ENCODE data around the gene MYF6.

The MYF6 gene

DNA sequence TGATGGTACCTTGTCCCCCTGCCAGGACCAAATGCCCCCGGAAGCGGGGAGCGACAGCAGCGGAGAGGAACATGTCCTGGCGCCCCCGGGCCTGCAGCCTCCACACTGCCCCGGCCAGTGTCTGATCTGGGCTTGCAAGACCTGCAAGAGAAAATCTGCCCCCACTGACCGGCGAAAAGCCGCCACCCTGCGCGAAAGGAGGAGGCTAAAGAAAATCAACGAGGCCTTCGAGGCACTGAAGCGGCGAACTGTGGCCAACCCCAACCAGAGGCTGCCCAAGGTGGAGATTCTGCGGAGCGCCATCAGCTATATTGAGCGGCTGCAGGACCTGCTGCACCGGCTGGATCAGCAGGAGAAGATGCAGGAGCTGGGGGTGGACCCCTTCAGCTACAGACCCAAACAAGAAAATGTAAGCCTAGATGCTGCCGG, 410 bp downstream of the MYF6 start:
- no peak for DNase-seq

DNA sequence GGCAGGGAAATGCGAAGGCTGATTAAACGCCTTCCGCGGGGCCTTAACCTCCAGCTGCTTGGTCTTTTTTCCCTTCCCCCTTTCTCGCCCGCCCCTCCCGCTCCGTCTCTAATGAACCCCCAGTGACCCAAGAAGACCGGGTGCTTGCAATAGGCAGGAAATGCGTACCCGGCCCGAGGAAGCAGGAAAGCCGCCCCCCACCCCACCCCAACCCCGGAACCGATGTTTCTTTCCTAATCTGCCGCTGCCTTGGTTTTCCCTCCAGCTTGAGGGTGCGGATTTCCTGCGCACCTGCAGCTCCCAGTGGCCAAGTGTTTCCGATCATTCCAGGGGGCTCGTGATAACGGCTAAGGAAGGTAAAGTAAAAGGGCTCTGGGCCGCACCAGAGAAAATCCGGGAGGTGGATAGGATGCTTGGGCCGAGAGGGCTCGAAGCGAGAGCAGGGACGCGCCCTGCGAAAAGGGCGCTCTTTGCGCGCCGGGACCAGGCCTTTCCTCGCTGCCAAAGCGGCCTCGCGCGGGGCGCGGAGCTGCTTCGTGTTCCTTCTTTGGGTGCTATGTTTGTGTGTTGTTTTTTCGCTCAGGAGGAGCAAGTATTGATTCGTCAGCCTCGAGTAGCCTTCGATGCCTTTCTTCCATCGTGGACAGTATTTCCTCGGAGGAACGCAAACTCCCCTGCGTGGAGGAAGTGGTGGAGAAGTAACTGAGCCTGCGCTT, 983 bp downstream of the MYF6 start:
- DNase-seq = no peak

DNA sequence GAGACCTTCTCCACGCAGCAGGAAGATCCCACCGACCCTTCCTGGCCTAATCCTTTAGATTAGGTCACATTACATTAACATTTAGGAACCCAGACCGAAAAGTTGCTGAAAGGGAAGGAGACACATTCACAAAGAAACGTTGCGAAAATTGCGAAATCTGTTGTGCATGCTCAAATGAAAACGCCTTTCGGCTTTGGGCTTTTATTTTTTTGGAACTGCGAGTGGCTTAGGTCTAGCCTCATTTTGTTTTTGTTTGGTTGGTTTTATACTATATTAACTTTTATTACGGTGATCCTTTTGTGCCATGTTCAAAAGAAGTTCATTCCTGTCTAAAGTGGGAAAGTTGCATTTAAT, 1.5 kb downstream of the MYF6 start:
- no peak for DNase-seq

DNA sequence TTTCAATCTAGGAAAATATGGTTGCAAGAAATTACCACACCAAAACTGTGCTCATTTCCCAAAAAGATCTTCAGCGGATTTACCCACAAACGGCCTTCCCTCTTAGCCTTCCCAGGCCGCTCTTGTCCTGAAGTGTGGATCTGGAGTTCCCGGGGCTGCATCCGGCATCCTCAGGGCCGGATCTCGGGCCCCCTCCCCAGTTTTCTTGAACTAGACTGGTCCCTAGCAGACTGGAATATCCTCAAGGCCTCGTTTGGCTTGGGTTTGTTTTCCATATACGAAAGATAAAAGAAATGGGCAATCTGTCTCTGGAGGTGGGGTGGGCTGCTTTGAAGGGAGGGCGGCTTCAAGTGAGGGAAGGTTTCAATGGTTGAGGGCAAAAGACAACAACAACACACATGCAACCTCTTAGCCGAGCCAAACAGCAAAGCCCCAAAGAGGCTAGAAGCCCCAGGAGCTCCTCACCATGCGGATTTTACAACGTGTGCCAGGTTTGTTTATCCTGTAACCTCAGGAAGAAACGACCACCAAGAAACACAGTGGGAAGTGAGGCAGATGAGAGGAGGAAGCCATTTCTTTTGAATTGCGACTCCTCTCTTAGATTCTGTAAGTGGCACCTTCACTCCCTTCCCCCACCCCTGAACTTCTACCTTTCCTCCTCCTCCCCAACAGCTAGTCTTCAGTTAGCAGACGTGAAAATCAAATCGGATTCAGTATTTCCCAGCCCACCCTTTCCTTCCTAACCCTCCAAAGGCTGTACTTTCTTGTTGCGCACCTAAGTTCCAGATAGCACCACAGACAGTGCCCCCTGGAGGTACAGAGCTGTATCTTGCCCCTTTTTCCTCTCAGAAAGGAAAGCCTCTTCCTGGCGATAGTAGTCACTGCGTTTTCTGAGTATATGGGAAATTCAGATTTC, 2.6 kb downstream of the MYF6 start:
- no peak for DNase-seq

DNA sequence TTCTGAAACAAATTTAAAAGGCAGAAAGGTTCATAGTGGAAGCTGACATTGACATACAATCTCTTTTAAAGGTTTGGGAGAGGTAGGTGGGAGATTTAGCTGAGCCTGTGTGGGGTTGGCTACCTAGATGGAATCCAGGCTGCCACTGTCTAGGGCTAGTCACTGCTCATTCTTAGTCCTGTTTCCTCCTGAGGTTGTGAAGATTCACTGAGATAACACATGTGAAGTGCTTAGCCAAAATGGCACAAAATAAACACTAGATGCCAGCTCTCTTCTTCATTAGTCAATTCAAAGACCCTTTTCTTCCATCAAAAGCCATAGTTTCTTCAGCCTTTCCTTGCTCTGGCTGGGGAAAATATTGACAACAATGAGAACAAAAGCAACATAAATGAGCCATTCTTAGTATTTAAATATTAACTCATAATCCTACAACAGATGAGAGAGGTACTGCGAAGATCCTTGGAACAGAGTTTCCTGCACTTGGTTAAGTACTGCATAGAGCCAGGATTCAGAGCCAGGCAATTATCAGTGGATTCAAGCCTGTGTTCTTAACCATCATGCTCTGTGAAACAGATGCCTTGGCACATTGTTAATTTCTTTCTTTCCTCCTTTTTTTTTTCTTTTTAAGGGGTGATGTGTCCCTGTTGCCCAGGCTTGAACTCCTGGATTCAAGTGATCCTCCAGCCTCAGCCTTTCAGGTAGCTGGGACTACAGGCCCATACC, 3.5 kb downstream of the MYF6 start:
- DNase-seq = no peak

DNA sequence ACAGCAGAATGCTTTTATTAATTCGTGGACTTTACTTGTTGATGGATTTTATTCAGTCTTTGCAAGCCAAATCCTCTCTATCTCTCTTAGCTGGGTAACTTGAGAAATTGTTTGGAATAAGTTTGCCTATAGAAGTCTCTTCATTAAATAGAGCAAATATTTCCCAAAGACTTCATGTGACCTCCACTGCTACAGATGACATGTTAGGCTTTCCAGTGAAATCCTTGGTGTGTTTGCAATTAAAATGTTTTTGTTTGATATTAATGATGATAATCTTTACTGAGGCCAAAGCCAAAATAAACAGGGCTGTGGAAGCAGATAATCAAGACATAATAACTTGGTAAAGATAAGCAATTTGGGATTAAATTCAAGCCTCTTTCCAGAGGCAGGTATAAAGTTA, 4.4 kb downstream of the MYF6 start:
- DNase-seq = no peak

DNA sequence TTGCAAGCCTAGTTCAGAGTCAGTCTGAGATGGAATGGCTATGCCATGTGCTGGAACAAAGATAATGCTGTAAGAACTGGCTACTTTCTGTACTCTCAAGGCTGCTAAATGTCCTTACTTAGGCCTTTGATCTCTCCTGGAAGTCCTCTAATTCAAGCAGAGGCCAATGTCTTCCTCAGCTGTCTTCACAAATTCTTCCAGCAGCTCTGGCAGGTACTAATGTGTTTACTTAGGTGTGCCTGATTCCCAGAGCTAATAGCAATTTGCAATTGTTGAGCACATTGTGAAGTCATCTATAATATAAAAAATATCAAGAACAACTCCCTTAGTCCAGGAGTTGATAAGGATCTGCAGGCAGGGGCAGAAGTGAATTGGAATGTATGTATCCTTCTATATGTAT, 5.4 kb downstream of the MYF6 start:
- DNase-seq = no peak

DNA sequence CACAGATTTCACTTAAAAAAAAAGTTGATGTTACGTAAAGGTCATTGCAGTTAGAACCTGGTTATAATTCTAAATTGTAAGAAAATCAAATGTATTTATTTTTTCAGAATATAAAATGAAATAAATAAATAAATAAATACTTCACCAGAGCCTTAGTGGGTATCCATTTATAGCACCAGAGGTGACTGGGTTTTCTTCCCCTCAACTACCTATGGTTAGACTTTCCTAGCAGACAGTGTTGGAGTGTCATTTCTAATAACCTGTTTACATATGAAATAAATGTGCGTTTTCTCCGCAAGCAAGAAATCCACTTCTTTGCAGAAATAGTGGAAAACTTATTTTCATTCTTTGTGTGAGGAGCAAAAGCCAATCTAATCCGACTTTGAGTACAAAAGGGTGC, 6.0 kb downstream of the MYF6 start:
- no peak for DNase-seq

DNA sequence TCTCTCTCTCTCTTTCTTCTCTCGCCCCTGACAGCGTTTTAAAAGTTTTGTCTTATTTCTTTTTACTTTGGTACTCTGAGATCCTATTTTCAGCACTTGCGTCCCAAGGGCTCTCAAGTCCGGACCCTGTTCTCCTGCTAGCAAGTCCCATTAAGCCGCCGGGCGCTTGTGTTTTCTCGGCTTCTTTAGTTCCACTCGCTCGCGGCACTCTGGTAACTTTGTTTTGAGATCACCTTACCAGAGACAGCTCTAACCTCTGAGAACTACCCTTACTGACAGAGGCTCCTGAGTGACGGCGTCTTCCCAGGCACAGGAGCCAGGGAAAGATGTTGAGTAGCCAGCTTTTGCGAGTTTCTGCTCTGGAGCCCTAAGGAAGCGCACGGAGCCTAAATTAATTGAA, 6.6 kb downstream of the MYF6 start:
- no peak for DNase-seq

DNA sequence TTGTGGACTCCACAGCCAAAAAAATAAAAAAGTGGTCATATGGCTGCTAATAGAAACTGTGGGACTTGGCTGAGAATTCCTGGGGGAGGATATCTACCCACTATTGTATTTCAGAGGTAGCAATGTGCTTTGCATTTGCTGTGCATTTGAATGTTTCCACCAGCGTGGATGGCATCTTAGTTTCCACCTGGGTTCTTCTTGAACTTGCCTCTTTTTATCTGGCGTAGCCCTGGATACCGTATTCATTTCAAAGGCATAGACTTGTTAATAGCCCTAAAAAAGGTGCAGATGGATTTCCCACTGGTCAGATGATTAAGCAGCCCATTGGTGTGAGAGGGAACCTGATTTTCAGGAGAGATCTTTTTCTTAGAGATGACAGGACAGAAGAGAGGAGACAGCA, 7.4 kb downstream of the MYF6 start:
- DNase-seq = no peak

DNA sequence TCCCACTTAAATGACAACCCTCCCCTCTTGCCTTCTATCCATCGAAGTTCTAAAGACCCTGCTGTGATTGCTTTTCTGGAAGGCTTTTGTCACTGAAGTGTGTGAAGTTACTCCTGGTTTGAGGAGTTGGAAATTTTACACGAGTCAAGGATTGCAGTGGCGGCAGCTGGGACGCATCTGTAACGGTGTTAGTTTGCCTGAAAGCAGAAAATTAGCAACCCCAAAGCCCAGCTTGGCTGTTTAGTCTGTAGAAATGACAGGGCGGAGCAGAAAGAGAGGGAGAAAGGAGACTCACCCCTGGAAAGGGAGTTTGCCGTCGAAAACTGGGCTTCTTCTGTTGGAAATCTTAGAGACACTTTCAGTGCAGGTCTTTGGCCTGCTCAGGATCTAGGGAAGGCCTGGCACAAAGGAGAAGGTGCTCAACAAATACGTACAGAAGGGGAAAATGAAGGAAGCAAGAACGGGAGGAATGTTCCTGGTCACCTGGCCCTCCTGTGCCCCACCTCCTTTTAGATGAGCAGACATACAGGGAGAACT, 8.3 kb downstream of the MYF6 start:
- DNase-seq = no peak

DNA sequence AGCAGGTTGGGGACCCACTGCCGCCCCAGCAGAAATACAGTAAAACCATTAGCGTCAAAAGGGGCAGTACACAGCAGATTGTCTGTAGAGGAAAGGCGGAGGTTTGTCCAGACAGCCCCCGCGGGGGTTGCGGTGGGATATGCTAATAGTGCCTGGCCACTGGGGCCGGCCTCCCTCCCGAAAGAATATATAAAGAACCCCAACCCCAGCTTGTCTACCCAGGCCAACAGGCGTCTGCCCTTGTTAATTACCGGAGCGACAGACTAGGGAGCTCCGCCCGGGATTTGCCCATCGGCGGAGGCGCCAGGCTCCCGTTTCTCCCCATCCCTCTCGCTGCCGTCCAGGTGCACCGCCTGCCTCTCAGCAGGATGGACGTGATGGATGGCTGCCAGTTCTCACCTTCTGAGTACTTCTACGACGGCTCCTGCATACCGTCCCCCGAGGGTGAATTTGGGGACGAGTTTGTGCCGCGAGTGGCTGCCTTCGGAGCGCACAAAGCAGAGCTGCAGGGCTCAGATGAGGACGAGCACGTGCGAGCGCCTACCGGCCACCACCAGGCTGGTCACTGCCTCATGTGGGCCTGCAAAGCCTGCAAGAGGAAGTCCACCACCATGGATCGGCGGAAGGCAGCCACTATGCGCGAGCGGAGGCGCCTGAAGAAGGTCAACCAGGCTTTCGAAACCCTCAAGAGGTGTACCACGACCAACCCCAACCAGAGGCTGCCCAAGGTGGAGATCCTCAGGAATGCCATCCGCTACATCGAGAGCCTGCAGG, 9.4 kb downstream of the MYF6 start, which contains the start of gene MYF5:
MYF5 (plus strand) TSS at position 217 of the 774 bp plus-strand sequence; CDS start at position 369, 152 bp downstream.
- no peak for DNase-seq

DNA sequence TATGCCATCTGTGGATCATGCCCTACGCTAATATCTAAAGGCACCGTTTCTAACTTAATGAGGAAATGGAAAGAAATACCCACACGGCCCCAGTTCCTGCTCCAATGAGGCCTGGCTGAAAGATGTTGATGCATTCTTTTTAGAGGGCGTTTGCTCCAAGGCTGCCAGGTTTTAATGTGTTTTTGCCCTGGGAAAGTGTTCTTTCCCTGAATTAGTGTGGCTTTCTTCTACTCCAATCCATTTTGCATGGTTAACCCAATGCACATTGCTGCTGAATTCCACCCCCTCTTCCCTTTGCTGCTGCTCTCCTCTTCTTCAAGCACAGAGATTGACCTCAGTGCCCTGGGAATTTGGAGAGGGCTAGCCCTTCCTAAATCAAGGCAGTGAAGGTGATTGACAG, 10.4 kb downstream of the MYF6 start:
- DNase-seq = no peak

DNA sequence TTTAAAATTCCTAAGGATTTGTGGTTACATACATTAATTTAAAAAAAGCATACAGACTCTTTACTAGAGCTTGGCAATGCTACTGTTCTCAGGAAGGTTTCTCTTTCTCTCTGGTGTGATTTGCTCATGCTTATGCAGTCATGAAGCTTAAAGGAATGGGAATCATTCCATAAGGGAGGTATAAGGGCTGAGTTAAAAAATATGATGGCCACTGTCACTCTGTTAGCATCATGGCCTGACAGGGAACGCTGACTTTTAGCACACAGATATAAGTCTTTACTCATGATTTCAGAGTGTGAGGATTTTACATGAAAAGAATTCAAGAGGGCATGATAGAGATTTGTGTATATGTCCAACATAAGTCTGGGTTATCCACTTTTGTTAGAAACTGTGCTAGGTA, 13.1 kb downstream of the MYF6 start:
- DNase-seq = no peak

DNA sequence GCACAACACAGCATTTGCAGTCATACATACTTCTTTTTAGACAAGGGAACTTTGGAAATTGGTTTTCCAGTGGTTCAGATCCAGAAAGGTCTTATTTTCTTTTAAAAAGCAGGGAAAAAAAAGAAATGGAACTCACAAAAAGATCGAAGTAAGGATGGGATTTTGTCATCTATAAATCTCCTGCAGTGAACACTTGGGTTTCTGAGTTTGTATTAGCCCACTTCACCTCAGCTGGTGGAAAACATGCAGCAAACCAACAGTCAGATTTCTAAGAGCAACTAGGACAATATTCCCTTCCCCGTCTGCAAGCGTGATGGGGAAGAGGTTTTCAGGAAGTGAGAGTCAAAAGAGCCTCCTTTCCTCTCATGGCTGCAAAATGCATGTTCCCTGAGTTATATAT, 13.9 kb downstream of the MYF6 start:
- DNase-seq = no peak

DNA sequence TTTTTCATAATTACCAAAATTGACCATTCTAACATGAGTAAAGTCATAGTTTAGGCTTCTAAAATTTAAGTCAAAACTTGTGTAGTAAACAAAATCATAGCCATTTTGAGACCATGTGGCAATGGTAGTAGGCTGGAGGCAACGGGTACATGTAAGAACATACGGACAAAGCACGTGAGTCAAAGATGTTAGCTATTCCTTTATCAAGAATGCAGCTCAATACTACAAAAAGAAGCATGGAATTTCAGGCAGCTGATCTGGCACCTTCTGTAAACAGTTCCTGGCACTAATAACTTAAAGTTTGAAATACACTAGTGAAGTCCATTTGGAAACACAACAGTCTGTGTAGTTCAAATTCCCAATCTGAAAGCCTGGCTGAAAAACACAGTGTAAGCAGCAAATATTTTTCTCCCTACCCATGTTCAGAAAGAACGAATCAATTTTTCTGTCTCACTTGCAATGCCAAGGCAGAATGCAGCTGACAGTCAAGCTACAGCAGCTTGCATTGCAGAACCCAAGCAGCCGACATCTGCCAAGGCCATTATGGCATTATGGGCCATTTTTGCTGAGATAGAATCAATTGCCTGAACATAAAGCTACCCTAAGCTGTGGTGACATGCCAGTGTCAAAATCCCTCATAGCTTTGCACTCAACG, 38.5 kb downstream of the MYF6 start:
- no peak for DNase-seq

DNA sequence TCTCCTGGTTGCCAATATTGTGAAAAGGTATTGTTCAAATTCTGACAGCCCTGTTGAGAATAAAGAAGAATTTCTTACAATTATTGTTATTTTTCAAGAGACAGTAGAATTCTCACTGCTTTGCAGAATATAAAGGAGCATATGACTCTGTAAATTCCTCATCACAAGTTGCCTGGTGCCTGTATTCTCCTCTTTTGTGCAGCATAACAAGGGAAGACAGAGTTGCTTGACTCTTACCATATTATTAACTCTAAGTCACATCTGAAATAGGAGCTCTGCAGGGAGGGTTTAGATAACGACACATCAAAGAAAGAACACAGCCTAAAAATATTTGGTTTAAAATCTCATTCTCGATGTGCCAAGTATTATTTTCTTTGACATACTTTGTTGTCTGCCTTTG, 40.4 kb downstream of the MYF6 start:
- no peak for DNase-seq

DNA sequence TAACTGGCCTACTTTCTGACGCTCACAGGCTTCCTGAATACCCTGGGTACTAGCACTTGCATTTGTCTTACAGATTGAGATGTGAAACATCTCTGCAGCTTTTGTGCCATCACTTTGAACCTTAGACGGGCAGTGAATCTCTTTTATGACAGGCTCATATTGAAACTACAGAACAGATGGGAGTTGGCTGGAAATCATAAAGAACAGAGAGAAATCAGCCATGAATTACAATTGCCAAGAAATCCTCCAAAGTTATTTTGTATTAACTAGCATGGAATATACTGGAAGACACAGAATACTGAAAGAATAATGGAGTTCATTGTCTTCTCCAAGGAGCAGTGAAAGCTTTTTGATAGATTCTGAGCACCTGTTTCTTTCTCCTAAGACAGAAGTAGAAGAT, 42.0 kb downstream of the MYF6 start:
- no peak for DNase-seq

DNA sequence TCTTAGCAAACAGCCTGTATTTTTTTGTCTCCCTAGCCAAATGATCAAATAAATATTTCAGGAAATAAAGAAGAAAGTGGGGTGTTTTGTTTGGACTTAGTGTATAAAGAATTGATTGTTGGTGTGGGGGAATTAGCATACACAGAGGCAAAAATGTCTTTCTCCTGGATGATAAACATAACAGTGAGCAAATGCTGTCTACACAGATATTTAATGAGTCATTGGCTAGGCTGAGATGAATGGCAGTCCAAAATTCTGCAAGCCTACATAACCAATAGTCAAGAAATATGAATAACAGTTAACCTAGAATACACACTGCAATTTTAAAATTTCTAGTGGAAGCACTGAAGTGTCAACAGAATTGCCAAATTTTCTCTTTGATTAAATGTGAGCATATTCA, 45.0 kb downstream of the MYF6 start:
- DNase-seq = no peak

DNA sequence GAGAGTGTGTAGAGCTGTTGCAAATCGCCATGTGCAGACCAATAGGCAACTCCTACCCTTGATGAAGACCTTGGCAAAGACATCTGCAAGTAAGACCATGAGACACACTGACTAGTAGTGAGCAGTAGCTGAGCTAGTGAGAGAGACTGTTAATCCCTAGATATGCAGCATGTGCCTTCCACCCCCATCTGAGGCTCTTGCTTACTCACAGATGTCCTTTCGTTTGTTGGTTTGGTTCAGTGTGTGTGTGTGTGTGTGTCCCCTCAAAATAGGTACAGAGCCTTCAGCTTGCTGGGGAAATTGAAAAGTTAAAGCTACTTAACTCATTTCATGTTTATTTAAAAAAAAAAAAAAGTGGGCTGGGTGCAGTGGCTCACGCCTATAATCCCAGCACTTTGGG, 46.8 kb downstream of the MYF6 start:
- DNase-seq = no peak

DNA sequence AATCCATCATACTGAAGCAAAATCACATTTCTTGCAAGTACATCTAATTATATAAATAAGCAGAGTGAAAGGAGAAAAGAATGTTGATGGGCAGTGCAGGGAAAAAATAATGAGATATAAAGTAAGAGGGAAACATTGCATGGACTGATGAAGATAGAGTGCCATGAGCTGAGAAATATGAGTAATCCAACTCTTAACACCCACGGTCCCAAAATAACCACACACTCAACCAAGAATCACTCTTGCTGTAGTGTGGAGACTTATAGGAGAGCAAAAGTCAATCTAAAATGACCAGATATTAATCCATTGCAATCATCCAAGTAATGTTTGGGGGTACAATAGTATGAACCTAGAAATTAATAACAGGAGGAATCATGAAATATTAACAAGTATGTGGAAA, 49.4 kb downstream of the MYF6 start:
- DNase-seq = no peak

Data from activated CD4-positive, alpha-beta T cell treated with anti-CD3 and anti-CD28 coated beads for 48 hours (primary cell).